ENCODE measurements around the gene PHYH. TPM values are rescaled to one million over a fixed set of nuclear protein-coding genes. Genes with fewer than 3 reads are reported as not detected.
A peak's percentile ranks its signal among the peaks of the same experiment; 100 is the strongest.
"Not testable (repeated sequence)": the region's sequence is repeated elsewhere in the genome, so short reads cannot be mapped to it uniquely, and the experiment has no call there.

Gene PHYH
- total RNA-seq, 1 donor from 2014 or later = 62.1 TPM

DNA sequence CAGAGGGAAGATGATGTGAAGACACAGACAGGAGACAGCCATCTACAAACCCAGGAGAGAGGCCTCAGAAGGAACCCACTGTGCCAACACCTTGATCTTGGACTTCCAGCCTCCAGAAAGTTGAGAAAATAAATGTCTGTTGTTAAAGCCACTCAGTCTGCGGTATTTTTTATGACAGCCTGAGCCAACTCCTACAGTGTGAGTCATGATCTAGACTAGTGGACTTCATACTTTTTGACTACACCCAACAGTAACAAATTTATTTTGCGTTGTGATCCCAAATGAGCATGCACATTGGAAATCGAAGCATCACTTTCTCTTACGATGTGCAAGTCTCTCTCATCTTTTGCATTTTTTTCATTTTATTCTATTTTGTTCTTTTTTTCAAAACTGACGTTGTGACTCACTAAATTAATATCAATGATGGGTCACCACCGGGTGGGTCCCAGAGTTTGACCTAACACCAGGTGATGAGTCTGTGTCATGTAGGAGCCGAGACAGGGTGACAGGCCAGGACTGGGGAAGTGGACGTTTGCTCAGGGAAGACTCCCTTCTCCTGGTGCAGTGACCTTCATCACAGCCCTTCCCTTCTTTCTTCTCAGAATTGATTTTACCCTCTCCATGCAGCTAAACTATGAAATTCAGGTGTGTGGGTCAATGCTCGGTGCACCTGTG is 28.9 kb downstream of the PHYH start:
- no peak for DNase-seq

- DNase-seq = peak; percentile 16
Observed at GRCh38 chr10:13268841-13269240, 31.0 kb downstream of the PHYH start.

GRCh38 chr10:13268310-13268709 is 31.6 kb downstream of the PHYH start:
- DNase-seq = no peak

DNA sequence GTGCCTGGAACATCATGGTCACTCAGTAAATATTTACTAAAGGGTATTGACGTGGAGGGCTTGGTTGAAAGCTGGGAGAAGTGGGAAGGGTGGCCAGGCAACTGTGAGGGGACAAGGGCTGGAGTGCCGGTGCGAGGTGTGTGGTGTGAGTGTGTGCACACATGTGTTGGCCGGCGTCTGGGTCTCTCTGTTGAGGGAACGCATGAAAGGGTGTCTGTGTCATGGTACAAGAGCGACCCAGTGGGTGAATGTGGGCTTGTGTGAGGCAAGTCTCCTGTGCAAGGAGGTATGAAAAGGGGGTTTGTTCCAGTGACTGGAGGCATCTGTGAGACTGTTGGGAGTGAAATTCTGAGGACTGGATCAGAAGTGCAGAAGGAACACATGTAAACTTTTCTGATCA is 36.3 kb downstream of the PHYH start:
- DNase-seq = peak; percentile 33

- DNase-seq = no peak
Observed at GRCh38 chr10:13262433-13262832, 37.4 kb downstream of the PHYH start.

DNA sequence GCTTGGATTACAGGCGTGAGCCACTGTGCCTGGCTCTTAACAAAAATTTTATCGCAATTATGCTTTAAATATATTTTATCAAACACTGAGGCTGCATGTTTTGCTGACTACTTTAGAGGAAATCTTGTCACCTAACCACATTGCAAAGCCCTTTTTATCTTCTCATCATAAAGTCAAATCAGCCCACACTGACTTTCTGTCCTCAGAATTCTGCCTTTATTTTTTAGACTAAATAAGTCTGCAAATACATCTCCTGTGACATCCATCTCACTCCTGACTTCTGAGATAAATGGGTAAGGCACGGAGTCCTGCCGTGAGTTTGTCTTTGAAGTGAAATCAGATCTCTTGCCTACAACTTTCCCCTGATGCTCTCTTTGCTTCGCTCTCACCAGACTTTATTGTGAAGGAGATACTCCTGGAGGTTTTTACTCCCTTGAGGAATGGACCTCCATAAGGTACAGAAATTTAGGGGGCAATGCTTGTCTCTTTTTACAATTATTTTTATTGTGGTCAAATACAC is 42.2 kb downstream of the PHYH start:
- DNase-seq = no peak

DNA sequence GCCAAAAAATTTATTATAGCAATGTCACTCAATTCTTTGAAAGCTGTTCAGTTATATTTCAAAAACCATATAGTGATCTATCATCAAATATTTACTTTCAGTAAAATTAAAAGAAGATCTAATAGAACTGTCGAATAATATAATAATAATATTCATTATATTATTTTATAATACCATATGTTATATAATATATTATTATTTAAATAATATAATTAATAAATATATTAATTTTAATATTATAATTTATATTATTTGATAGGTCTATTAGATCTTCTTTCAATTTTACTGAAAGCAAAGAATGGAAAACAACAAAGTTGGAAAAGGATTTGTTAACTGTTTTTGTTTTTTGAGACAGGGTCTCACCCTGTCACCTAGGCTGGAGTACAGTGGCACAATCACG is 43.2 kb downstream of the PHYH start:
- no peak for DNase-seq

DNA sequence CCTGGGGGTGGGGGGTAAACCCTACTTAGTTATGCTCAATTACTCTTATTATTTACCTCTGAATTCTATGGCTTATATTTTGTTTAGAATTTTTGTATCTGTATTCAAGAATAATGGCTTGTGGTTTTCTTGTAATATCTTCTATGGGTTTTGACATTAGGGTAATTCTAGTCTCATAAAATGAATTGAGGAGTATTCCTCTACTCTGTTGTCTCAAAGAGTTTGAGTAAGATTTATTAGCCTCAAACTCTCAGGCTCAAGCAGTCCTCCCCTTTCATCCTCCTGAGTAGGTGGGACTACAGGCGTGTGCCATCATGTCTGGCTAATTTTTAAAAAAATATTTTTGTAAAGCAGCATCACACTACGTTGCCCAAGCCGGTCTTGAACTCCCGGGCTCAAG is 46.1 kb downstream of the PHYH start:
- DNase-seq = no peak

DNA sequence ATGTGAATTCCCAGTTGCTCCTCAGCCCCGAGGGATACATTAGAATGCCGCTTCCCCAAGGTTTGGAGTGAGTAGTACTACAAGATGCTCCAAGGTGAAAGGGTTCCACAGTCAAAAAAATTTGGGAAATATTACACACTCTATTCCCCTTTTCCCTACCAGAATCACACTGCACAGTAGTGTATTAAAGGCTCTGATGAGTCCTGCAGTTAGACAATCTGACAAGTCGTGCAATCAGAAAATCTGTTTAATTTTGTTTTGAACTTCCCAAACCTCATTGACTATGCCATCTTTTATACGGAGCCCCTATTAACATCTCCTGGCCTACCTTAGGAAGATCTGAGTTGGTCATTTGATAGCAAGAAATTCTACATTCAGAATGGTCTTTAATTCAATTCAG is 52.1 kb downstream of the PHYH start:
- DNase-seq = no peak

DNA sequence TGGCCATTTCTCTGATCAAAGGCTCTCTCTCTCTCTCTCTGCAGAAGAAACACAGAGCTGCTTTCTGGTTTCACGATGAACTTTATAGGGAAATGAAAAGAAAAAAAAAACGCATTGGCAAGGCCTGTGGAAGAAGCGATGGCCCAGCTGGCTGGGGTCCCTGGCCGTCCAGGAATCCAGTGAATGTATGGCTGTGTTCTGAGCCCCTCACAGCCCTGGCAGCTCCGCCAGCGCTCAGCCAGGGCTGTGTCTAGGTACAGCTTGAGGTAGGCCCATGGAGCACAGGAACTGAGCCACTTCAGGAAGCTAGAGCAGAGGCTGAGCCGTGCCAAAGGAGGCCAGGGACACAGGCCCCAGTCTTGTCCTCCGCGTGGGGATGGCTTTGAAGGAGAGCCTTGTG is 52.6 kb downstream of the PHYH start:
- peak; percentile 44 for DNase-seq

DNA sequence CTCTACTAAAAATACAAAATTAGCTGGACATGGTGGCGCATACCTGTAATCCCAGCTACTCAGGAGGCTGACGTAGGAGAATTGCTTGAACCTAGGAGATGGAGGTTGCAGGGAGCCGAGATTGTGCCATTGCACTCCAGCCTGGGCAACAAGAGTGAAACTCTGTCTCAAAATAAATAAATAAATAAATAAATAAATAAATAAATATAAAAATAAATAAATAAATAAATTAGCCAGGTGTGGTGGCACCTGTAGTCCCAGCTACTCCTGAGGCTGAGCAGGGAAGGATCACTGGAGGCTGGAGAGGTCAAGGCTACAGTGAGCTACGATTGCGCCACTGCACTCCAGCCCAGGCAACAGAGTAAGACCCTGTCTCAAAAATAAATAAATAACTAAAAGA is 57.6 kb downstream of the PHYH start:
- DNase-seq = not testable (repeated sequence)

DNA sequence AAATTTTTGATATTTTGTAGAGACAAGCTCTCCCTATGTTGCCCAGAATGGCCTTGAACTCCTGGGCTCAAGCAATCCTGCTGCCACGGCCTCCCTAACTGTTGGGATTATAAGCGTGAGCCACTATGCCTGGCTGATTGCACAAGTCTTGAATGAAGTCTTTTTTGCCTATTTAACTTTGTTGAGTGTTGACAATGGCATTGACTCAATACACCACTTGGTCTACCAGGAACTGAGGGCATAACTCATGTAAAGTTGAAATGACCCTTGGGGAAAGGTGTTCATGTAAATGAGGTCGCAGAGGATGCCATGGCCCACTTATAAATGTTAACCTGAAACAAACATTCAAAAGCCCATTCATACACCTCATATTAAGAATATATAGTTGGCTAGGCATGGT is 58.3 kb downstream of the PHYH start:
- DNase-seq = no peak

- DNase-seq = no peak
Observed at GRCh38 chr10:13239923-13240322, 59.9 kb downstream of the PHYH start.

DNA sequence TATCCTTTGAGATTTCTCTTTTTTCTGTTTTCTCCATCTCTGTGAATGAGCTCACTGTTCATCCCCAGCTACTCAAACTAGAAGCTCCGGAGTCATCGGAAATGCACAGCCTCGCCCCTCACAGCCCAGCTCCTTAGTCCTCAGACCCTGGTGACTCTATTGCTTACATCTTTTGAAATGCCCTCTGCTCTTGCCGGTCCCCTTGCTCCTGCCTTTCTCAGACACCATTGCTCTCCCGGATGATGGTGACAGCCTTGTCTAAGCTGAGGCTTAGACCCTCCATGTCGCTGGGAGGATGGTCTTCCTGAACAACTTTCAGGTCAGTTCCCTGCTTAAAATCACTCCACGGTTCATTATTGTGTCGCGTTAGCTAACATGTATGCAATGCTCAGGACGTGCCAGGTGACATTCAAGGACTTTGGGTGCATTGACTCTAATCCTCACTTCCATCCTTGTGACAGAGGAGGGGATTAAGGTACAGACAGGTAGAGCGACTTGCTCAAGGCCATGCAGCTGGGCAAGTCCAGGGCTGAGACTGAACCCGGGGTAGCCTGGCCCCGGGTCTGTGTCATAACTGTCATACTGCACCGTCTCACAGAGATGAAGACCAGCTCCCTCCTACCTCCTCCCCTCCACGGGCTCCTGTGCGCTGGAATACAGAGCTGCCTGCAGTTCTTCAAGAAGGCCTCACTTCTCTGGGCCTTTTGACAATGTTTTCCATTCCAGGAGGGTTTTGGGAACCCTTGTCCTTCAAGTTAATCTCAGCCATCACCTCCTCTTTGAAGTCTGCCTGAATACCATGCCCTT is 61.4 kb downstream of the PHYH start:
- no peak for DNase-seq

DNA sequence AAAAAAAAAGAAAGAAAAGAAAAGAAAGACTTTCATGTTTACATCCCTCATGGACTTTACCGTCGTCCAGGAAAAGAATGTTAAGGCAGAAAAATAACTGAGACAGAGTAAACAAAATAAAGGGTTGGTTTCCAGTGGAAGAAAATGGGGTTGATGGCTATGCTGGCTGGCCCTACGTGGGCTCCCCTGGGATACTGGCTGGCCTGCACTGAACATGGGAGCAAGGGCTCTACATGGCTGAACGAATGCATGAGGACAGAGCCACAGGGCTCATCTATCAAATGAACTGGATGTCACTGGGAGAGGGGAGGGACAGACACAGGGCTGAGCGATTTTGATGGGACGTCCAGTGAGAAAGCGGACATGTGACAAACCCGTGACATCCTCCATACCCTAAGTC is 63.2 kb downstream of the PHYH start:
- no peak for DNase-seq

- not testable (repeated sequence) for DNase-seq
Observed at GRCh38 chr10:13234736-13235135, 65.1 kb downstream of the PHYH start.

DNA sequence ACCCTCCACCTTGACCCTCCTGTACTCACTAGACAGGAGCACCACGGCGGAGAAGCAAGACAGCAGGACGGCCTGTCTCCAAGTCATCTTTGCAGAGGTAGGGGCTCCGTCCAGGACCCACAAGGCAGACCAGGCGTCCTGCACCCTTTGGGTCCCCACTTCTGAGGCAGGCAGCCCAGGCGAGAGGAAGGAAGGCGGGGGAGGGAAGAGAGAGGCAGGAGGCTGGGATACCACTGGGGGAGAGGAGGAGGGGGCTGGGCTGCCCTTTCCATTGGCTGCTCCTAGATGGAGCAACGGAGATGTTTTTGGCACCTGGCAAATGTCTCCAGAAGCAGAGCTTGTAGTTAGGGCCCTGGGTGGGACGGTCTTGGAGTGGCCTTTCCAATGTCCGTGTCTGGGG is 65.7 kb downstream of the PHYH start, which contains the start of gene UCMA:
TSS of gene UCMA (minus strand) at position 203 of the 400 bp plus-strand sequence. CDS start at position 87, 116 bp downstream.
- peak; percentile 42 for DNase-seq

DNA sequence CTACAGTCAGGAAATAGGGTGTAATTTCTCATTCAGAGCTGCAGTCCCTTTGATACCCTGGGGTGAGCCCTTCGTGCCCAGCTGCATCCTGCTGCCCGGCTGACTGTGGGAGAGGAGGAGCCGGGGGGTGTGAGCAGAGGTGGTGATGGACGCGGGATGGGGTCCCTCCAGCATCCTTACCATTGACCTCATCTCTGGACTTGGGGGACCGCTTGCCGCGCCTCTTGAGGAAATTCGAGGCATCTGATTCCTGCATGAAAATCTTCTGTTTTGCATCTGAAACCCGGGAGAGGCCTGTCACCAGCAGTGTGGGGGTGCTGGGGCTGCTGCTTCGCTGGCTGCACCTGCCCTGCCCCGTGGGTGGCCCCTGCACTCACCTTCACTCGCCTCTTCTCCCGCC is 66.5 kb downstream of the PHYH start:
- DNase-seq = no peak

GRCh38 chr10:13231808-13232207 is 68.1 kb downstream of the PHYH start:
- no peak for DNase-seq

DNA sequence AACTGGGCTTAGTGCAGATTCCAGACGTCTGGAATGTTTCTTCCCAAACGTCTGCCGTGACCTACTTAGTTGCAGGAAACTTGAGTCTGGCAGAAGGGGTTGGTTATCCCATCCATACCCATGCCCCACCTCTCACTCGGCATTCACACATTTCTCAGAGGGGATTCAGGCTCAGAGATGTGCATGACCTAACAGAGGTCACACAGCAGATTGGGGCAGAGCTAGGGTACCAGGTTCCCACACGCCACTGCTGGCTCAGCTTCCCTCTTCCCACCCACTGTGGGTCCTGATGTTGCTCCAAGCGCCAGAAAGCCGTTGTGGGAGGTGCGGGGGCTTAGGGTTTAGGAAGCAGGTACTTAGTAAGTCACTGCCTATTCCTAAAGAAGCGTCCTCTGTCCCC is 68.7 kb downstream of the PHYH start:
- DNase-seq = no peak
